Endometrial microvascular endothelial cells (primary cell): ENCODE data around the gene SHC3. TPM values are rescaled to one million over a fixed set of nuclear protein-coding genes. Genes with fewer than 3 reads are reported as not detected.

Experiments used
- in situ Hi-C: cut with HindIII; loops from 2 replicates; pipeline ENCODE4 v1.10.0; 2017; ENCODE audit warnings: low sequenced_read_pairs, low pct_unique_long_range_greater_than_20kb; ENCODE audit errors: inconsistent ontology term
- total RNA-seq: library from RNA; depleted of rRNA; stranded (reverse); fragments of >200 nt; gene quantifications from one replicate; pipeline ENCODE4 v1.2.3, GENCODE V29; 2015; ENCODE audit errors: inconsistent ontology term

SHC3 gene
- total RNA-seq, 1 donor from 2014 or later: under 0.01 TPM

GRCh38 chr9:89166852-89167251, 11.8 kb downstream of the SHC3 start:
- in situ Hi-C loops: no loop called here

GRCh38 chr9:89165880-89166279, 12.7 kb downstream of the SHC3 start:
- in situ Hi-C loops: no loop called here

GRCh38 chr9:89165341-89165740, 13.3 kb downstream of the SHC3 start:
- in situ Hi-C loops: no loop called here

GRCh38 chr9:89161221-89161620, 17.4 kb downstream of the SHC3 start:
- in situ Hi-C loops: no loop called here

GRCh38 chr9:89160806-89161205, 17.8 kb downstream of the SHC3 start:
- in situ Hi-C loops: no loop called here

- in situ Hi-C loops: no loop called here
Measured at GRCh38 chr9:89154651-89155336, 23.8 kb downstream of the SHC3 start.

GRCh38 chr9:89154218-89154617, 24.4 kb downstream of the SHC3 start:
- in situ Hi-C loops: no loop called here

GRCh38 chr9:89153232-89154017, 25.2 kb downstream of the SHC3 start:
- in situ Hi-C loops: no loop called here

GRCh38 chr9:89149726-89150125, 28.9 kb downstream of the SHC3 start:
- in situ Hi-C loops: no loop called here

- in situ Hi-C loops: no loop called here
Measured at GRCh38 chr9:89145097-89145496, 33.5 kb downstream of the SHC3 start.

GRCh38 chr9:89144238-89144637, 34.4 kb downstream of the SHC3 start:
- in situ Hi-C loops: no loop called here

GRCh38 chr9:89143266-89143665, 35.4 kb downstream of the SHC3 start:
- in situ Hi-C loops: no loop called here

- in situ Hi-C loops: no loop called here
Measured at GRCh38 chr9:89139455-89139854, 39.2 kb downstream of the SHC3 start.

- in situ Hi-C loops: no loop called here
Measured at GRCh38 chr9:89138463-89139390, 39.9 kb downstream of the SHC3 start.

GRCh38 chr9:89137542-89138462, 40.8 kb downstream of the SHC3 start:
- in situ Hi-C loops: no loop called here

- in situ Hi-C loops: no loop called here
Measured at GRCh38 chr9:89135591-89136166, 42.9 kb downstream of the SHC3 start.

GRCh38 chr9:89134709-89135108, 43.9 kb downstream of the SHC3 start:
- in situ Hi-C loops: no loop called here

GRCh38 chr9:89122949-89123348, 55.7 kb downstream of the SHC3 start:
- in situ Hi-C loops: no loop called here
